A673 (cell line): ENCODE results near the gene NUP188.

ENCODE experiments used
- EZH2 ChIP-seq: fragments of 200-600 bp; sonication (generic); IDR thresholded peaks from 2 replicates; pipeline ENCODE4 v1.6.1; 2017; ENCODE audit warnings: borderline replicate concordance, low read depth, mild to moderate bottlenecking, mixed read lengths, antibody characterized with exemption, low read length; ENCODE audit not compliant: poor library complexity, severe bottlenecking
- TF ChIP-seq, protein P1 (sequence below): fragments of 300-800, 200-600 bp; sonication (generic); conservative IDR thresholded peaks from 2 replicates; pipeline ENCODE4 v1.5.1; 2017; ENCODE audit warnings: low read depth, mild to moderate bottlenecking, antibody characterized with exemption, low read length, moderate library complexity, mixed read lengths

DNA sequence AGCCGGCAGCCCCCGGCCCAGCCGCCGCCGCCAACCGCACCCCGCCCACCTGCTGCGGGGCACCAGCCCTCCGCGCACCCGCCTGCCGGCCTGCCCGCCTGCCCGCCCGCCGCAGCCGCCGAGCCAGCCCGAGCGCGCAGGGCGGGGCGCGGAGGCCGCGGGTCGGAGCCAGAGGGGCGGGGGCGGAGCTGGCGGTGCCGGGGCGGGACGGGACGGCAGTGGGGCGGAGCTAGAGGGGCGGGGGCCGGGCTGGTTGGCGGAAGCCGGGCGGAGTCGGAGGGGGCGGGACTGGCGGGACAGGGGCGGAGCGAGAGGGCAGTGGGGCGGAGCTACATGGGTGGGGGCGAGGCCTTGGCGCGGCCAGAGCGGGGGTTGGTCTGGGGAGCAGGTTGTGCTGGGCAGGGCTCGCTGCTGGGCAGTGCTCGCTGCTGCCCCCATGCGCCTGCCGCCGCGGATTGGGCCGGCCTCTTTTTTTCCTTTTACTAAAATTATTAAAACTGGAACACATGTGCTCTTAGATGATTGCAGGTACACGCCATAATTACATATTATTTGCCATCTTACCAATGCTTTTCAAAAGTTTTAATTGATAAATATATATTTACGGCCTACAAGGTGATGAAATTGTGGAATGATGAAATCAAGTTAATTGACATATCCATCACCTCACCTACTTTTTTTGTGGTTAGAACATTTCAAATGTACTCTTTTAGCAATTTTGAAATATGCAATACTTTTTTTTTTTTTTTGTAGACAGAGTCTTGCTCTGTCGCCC, 80.9 kb downstream of the NUP188 start, which contains the start of gene SH3GLB2:
- TF ChIP-seq, protein P1, sequence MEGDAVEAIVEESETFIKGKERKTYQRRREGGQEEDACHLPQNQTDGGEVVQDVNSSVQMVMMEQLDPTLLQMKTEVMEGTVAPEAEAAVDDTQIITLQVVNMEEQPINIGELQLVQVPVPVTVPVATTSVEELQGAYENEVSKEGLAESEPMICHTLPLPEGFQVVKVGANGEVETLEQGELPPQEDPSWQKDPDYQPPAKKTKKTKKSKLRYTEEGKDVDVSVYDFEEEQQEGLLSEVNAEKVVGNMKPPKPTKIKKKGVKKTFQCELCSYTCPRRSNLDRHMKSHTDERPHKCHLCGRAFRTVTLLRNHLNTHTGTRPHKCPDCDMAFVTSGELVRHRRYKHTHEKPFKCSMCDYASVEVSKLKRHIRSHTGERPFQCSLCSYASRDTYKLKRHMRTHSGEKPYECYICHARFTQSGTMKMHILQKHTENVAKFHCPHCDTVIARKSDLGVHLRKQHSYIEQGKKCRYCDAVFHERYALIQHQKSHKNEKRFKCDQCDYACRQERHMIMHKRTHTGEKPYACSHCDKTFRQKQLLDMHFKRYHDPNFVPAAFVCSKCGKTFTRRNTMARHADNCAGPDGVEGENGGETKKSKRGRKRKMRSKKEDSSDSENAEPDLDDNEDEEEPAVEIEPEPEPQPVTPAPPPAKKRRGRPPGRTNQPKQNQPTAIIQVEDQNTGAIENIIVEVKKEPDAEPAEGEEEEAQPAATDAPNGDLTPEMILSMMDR: peak; percentile 77
- no peak for TF ChIP-seq EZH2
